ENCODE data around the gene METTL6.
"Not testable (repeated sequence)": the region's sequence is repeated elsewhere in the genome, so short reads cannot be mapped to it uniquely, and the experiment has no call there.

The METTL6 gene

GRCh38 chr3:15377961-15378791, 49.2 kb downstream of the METTL6 start:
- Histone ChIP-seq H3K36me3 (ENCODE audit: control insufficient read depth in 1 of 2, insufficient read depth in 2 of 2, low read length in 2 of 2) (no peaks in the 10 kb centered on the region), H3K27ac (ENCODE audit: low read depth, low read length) (no peak overlapping the region), H3K27me3 (ENCODE audit: control insufficient read depth in 1 of 2, insufficient read depth in 2 of 2, low read length in 2 of 2) (no peaks in the 10 kb centered on the region), H3K4me1 (ENCODE audit: control insufficient read depth in 1 of 2, insufficient read depth in 2 of 2, low read length in 2 of 2) (peaks cover 0 to 9% of the 10 kb centered on the region in 2 donors), H3K9me3 (ENCODE audit: control insufficient read depth in 1 of 2, low read length in 2 of 2) (no peaks in the 10 kb centered on the region), H3K4me3 (ENCODE audit: low read depth in 1 of 2, low read length in 2 of 2) (no peak overlapping the region), H3K9ac (ENCODE audit: low read depth in 1 of 2, low read length in 2 of 2) (peak overlapping the region in 1 of 2 donors; percentile 45)

- H3K4me3 ChIP-seq (ENCODE audit: low read depth in 1 of 2, low read length in 2 of 2), result no peak overlapping the region
- H3K9me3 ChIP-seq (ENCODE audit: control insufficient read depth in 1 of 2, low read length in 2 of 2), result no peaks in the 10 kb centered on the region
- no peaks in the 10 kb centered on the region for H3K27me3 ChIP-seq (ENCODE audit: control insufficient read depth in 1 of 2, insufficient read depth in 2 of 2, low read length in 2 of 2)
- H3K4me1 ChIP-seq (ENCODE audit: control insufficient read depth in 1 of 2, insufficient read depth in 2 of 2, low read length in 2 of 2), result peaks cover 0 to 4% of the 10 kb centered on the region in 2 donors
- H3K36me3 ChIP-seq (ENCODE audit: control insufficient read depth in 1 of 2, insufficient read depth in 2 of 2, low read length in 2 of 2), result no peaks in the 10 kb centered on the region
- no peak overlapping the region for H3K9ac ChIP-seq (ENCODE audit: low read depth in 1 of 2, low read length in 2 of 2)
- no peak overlapping the region for H3K27ac ChIP-seq (ENCODE audit: low read depth, low read length)
These were observed 51.8 kb downstream of the METTL6 start for GRCh38 chr3:15375461-15376000.

GRCh38 chr3:15372918-15373317, 54.4 kb downstream of the METTL6 start:
- no peak overlapping the region for H3K27ac ChIP-seq (ENCODE audit: low read depth, low read length)
- no peaks in the 10 kb centered on the region for H3K27me3 ChIP-seq (ENCODE audit: control insufficient read depth in 1 of 2, insufficient read depth in 2 of 2, low read length in 2 of 2)
- no peak overlapping the region for H3K9ac ChIP-seq (ENCODE audit: low read depth in 1 of 2, low read length in 2 of 2)
- H3K4me1 ChIP-seq (ENCODE audit: control insufficient read depth in 1 of 2, insufficient read depth in 2 of 2, low read length in 2 of 2), result peaks cover 0 to 2% of the 10 kb centered on the region in 2 donors
- no peaks in the 10 kb centered on the region for H3K9me3 ChIP-seq (ENCODE audit: control insufficient read depth in 1 of 2, low read length in 2 of 2)
- H3K36me3 ChIP-seq (ENCODE audit: control insufficient read depth in 1 of 2, insufficient read depth in 2 of 2, low read length in 2 of 2), result no peaks in the 10 kb centered on the region
- no peak overlapping the region for H3K4me3 ChIP-seq (ENCODE audit: low read depth in 1 of 2, low read length in 2 of 2)

GRCh38 chr3:15368561-15369135, 58.7 kb downstream of the METTL6 start:
- no peaks in the 10 kb centered on the region for H3K9me3 ChIP-seq (ENCODE audit: control insufficient read depth in 1 of 2, low read length in 2 of 2)
- no peaks in the 10 kb centered on the region for H3K36me3 ChIP-seq (ENCODE audit: control insufficient read depth in 1 of 2, insufficient read depth in 2 of 2, low read length in 2 of 2)

DNA sequence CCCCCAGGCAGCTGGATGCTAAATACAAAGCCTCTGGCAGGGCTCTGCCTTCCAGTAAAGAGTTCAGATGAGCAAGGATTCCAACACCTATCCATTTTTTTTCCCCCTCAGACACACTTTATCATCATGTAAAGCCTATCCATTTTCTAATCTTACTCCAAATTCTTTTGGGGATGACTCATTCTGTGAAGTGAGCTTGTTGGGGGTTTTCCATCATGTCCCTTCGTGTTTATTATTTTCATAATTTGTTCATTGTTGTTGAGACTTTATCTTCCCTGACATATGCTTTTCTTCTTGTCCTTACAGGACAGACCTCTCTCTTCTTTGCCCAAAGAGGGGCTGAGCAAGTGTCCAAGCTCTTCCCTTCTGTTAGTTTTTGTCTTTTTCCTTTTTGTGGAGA, 60.3 kb downstream of the METTL6 start:
- Histone ChIP-seq H3K9me3 (ENCODE audit: control insufficient read depth in 1 of 2, low read length in 2 of 2) (no peaks in the 10 kb centered on the region), H3K4me3 (ENCODE audit: low read depth in 1 of 2, low read length in 2 of 2) (no peak overlapping the region), H3K27ac (ENCODE audit: low read depth, low read length) (no peak overlapping the region), H3K4me1 (ENCODE audit: control insufficient read depth in 1 of 2, insufficient read depth in 2 of 2, low read length in 2 of 2) (peaks cover 17 to 20% of the 10 kb centered on the region in 2 donors), H3K36me3 (ENCODE audit: control insufficient read depth in 1 of 2, insufficient read depth in 2 of 2, low read length in 2 of 2) (no peaks in the 10 kb centered on the region), H3K9ac (ENCODE audit: low read depth in 1 of 2, low read length in 2 of 2) (no peak overlapping the region), H3K27me3 (ENCODE audit: control insufficient read depth in 1 of 2, insufficient read depth in 2 of 2, low read length in 2 of 2) (no peaks in the 10 kb centered on the region)

More at GRCh38 chr3:15368561-15369135, 58.7 kb downstream of the METTL6 start:
- Histone ChIP-seq H3K27me3 (ENCODE audit: control insufficient read depth in 1 of 2, insufficient read depth in 2 of 2, low read length in 2 of 2) (no peaks in the 10 kb centered on the region), H3K27ac (ENCODE audit: low read depth, low read length) (no peak overlapping the region), H3K9ac (ENCODE audit: low read depth in 1 of 2, low read length in 2 of 2) (no peak overlapping the region), H3K4me1 (ENCODE audit: control insufficient read depth in 1 of 2, insufficient read depth in 2 of 2, low read length in 2 of 2) (peaks cover 8 to 10% of the 10 kb centered on the region in 2 donors), H3K4me3 (ENCODE audit: low read depth in 1 of 2, low read length in 2 of 2) (no peak overlapping the region)

GRCh38 chr3:15364078-15364477, 63.3 kb downstream of the METTL6 start:
- not testable (repeated sequence) for H3K9me3 ChIP-seq (ENCODE audit: control insufficient read depth in 1 of 2, low read length in 2 of 2); H3K27ac ChIP-seq (ENCODE audit: low read depth, low read length); H3K9ac ChIP-seq (ENCODE audit: low read depth in 1 of 2, low read length in 2 of 2); H3K27me3 ChIP-seq (ENCODE audit: control insufficient read depth in 1 of 2, insufficient read depth in 2 of 2, low read length in 2 of 2); H3K4me3 ChIP-seq (ENCODE audit: low read depth in 1 of 2, low read length in 2 of 2); H3K36me3 ChIP-seq (ENCODE audit: control insufficient read depth in 1 of 2, insufficient read depth in 2 of 2, low read length in 2 of 2)
- H3K4me1 ChIP-seq (ENCODE audit: control insufficient read depth in 1 of 2, insufficient read depth in 2 of 2, low read length in 2 of 2), result peaks cover 20 to 28% of the 10 kb centered on the region in 2 donors

GRCh38 chr3:15361494-15362214, 65.7 kb downstream of the METTL6 start:
- Histone ChIP-seq H3K27me3 (ENCODE audit: control insufficient read depth in 1 of 2, insufficient read depth in 2 of 2, low read length in 2 of 2) (no peaks in the 10 kb centered on the region), H3K27ac (ENCODE audit: low read depth, low read length) (peak overlapping the region; percentile 62), H3K4me3 (ENCODE audit: low read depth in 1 of 2, low read length in 2 of 2) (no peak overlapping the region), H3K9ac (ENCODE audit: low read depth in 1 of 2, low read length in 2 of 2) (no peak overlapping the region), H3K4me1 (ENCODE audit: control insufficient read depth in 1 of 2, insufficient read depth in 2 of 2, low read length in 2 of 2) (peaks cover 20 to 28% of the 10 kb centered on the region in 2 donors), H3K36me3 (ENCODE audit: control insufficient read depth in 1 of 2, insufficient read depth in 2 of 2, low read length in 2 of 2) (no peaks in the 10 kb centered on the region), H3K9me3 (ENCODE audit: control insufficient read depth in 1 of 2, low read length in 2 of 2) (no peaks in the 10 kb centered on the region)

- Histone ChIP-seq H3K36me3 (ENCODE audit: control insufficient read depth in 1 of 2, insufficient read depth in 2 of 2, low read length in 2 of 2) (no peaks in the 10 kb centered on the region), H3K27ac (ENCODE audit: low read depth, low read length) (no peak overlapping the region), H3K27me3 (ENCODE audit: control insufficient read depth in 1 of 2, insufficient read depth in 2 of 2, low read length in 2 of 2) (no peaks in the 10 kb centered on the region), H3K4me3 (ENCODE audit: low read depth in 1 of 2, low read length in 2 of 2) (no peak overlapping the region), H3K9ac (ENCODE audit: low read depth in 1 of 2, low read length in 2 of 2) (no peak overlapping the region), H3K4me1 (ENCODE audit: control insufficient read depth in 1 of 2, insufficient read depth in 2 of 2, low read length in 2 of 2) (peaks cover 20 to 28% of the 10 kb centered on the region in 2 donors), H3K9me3 (ENCODE audit: control insufficient read depth in 1 of 2, low read length in 2 of 2) (no peaks in the 10 kb centered on the region)
These were observed 66.4 kb downstream of the METTL6 start for GRCh38 chr3:15360788-15361493.

Data from duodenal mucosa (tissue), 2 donors.